HepG2 (cell line): ENCODE measurements around the gene HIPK2.
A peak's percentile ranks its signal among the peaks of the same experiment; 100 is the strongest.

Experiments used
- ASH2L ChIP-seq: fragments of 300-600, 200-600 bp; sonication (generic); IDR thresholded peaks from 2 replicates; pipeline ENCODE4 v1.7.0; 2017; ENCODE audit warnings: low read depth, mild to moderate bottlenecking, moderate library complexity, mixed read lengths, low read length; ENCODE audit not compliant: insufficient read length
- MYNN ChIP-seq: sonication (generic); formaldehyde crosslinking; IDR thresholded peaks from 2 replicates; pipeline ENCODE4 v1.4.0; 2020; ENCODE audit warnings: mild to moderate bottlenecking, low read depth, missing genetic modification reagents
- SMAD3 ChIP-seq: sonication (generic); formaldehyde crosslinking; IDR thresholded peaks from 2 replicates; pipeline ENCODE4 v1.4.0; 2020; ENCODE audit warnings: missing genetic modification reagents
- ZKSCAN8 ChIP-seq: IDR thresholded peaks from 2 replicates; pipeline ENCODE4 v1.6.1; 2016; ENCODE audit warnings: borderline replicate concordance, missing genetic modification reagents, missing compliant biosample characterization
- TF ChIP-seq, protein P1 (sequence below): conservative IDR thresholded peaks from 2 replicates; pipeline ENCODE4 v1.6.1; 2018; ENCODE audit warnings: missing genetic modification reagents
- TF ChIP-seq, protein P2 (sequence below): sonication (generic); formaldehyde crosslinking; IDR thresholded peaks from 2 replicates; pipeline ENCODE4 v1.5.0; 2020; ENCODE audit warnings: mild to moderate bottlenecking, missing genetic modification reagents, moderate library complexity
- TF ChIP-seq, protein P3 (sequence below): sonication (generic); formaldehyde crosslinking; conservative IDR thresholded peaks from 2 replicates; pipeline ENCODE4 v1.4.0; 2020; ENCODE audit warnings: missing genetic modification reagents
- TF ChIP-seq, protein P4 (sequence below): sonication (generic); formaldehyde crosslinking; IDR thresholded peaks from 2 replicates; pipeline ENCODE4 v1.4.0; 2020; ENCODE audit warnings: missing genetic modification reagents
- TF ChIP-seq, protein P5 (sequence below), 2 experiments: sonication (generic) in 1 of 2; formaldehyde crosslinking in 1 of 2; IDR thresholded peaks; 2 replicates each; pipeline versions ENCODE4 v1.4.0 to v1.6.1; 2018 to 2020; ENCODE audit warnings: missing genetic modification reagents in 2 of 2, borderline replicate concordance in 1 of 2, low read depth in 1 of 2, mild to moderate bottlenecking in 1 of 2, missing biosample characterization in 1 of 2
- TF ChIP-seq, protein P6 (sequence below): sonication (generic); formaldehyde crosslinking; conservative IDR thresholded peaks from 2 replicates; pipeline ENCODE4 v1.4.0; 2020; ENCODE audit warnings: mild to moderate bottlenecking, missing genetic modification reagents, moderate library complexity
- TF ChIP-seq, protein P7 (sequence below): sonication (generic); formaldehyde crosslinking; IDR thresholded peaks from 2 replicates; pipeline ENCODE4 v1.5.1; 2020; ENCODE audit warnings: mild to moderate bottlenecking, moderate library complexity, missing genetic modification reagents

DNA sequence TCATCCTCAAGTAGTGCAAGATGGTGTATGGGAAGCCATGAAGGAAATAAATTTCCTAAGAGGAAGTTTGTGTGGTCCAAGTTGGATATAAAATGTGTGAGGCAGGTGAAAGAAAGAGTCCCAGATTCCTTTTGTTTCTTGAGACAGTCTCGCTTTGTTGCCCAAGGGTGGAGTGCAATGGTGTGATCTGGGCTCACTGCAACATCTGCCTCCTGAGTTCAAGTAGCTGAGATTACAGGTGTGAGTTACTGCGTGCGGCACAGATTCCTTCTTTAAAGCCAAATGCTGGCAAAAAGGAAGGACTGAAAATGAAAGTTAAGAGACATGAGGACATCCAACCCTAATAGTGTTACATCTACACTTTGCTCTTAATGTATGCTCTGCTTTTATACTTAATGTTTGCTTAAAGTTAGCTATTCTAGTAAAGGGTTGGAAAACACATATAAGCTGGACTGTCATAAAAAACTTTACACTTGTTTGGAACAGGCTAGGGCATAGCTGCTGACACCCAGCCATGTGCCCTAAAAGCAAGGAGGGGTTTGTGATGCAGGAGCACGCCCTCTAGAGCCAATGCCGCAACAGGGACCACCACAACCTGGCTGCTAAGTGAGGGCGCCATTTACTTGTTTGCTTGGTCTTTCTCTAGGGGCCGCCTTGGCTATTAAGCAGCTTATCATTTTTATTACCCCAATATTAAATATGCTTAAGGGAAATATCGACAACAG, 219.8 kb downstream of the HIPK2 start:
- TF ChIP-seq, protein P1, sequence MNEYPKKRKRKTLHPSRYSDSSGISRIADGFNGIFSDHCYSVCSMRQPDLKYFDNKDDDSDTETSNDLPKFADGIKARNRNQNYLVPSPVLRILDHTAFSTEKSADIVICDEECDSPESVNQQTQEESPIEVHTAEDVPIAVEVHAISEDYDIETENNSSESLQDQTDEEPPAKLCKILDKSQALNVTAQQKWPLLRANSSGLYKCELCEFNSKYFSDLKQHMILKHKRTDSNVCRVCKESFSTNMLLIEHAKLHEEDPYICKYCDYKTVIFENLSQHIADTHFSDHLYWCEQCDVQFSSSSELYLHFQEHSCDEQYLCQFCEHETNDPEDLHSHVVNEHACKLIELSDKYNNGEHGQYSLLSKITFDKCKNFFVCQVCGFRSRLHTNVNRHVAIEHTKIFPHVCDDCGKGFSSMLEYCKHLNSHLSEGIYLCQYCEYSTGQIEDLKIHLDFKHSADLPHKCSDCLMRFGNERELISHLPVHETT: no peak
- TF ChIP-seq, protein P2, sequence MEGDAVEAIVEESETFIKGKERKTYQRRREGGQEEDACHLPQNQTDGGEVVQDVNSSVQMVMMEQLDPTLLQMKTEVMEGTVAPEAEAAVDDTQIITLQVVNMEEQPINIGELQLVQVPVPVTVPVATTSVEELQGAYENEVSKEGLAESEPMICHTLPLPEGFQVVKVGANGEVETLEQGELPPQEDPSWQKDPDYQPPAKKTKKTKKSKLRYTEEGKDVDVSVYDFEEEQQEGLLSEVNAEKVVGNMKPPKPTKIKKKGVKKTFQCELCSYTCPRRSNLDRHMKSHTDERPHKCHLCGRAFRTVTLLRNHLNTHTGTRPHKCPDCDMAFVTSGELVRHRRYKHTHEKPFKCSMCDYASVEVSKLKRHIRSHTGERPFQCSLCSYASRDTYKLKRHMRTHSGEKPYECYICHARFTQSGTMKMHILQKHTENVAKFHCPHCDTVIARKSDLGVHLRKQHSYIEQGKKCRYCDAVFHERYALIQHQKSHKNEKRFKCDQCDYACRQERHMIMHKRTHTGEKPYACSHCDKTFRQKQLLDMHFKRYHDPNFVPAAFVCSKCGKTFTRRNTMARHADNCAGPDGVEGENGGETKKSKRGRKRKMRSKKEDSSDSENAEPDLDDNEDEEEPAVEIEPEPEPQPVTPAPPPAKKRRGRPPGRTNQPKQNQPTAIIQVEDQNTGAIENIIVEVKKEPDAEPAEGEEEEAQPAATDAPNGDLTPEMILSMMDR (CRISPR knock-in tag): peak; percentile 44
- TF ChIP-seq, protein P3, sequence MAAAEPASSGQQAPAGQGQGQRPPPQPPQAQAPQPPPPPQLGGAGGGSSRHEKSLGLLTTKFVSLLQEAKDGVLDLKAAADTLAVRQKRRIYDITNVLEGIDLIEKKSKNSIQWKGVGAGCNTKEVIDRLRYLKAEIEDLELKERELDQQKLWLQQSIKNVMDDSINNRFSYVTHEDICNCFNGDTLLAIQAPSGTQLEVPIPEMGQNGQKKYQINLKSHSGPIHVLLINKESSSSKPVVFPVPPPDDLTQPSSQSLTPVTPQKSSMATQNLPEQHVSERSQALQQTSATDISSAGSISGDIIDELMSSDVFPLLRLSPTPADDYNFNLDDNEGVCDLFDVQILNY: no peak
- TF ChIP-seq, protein P4, sequence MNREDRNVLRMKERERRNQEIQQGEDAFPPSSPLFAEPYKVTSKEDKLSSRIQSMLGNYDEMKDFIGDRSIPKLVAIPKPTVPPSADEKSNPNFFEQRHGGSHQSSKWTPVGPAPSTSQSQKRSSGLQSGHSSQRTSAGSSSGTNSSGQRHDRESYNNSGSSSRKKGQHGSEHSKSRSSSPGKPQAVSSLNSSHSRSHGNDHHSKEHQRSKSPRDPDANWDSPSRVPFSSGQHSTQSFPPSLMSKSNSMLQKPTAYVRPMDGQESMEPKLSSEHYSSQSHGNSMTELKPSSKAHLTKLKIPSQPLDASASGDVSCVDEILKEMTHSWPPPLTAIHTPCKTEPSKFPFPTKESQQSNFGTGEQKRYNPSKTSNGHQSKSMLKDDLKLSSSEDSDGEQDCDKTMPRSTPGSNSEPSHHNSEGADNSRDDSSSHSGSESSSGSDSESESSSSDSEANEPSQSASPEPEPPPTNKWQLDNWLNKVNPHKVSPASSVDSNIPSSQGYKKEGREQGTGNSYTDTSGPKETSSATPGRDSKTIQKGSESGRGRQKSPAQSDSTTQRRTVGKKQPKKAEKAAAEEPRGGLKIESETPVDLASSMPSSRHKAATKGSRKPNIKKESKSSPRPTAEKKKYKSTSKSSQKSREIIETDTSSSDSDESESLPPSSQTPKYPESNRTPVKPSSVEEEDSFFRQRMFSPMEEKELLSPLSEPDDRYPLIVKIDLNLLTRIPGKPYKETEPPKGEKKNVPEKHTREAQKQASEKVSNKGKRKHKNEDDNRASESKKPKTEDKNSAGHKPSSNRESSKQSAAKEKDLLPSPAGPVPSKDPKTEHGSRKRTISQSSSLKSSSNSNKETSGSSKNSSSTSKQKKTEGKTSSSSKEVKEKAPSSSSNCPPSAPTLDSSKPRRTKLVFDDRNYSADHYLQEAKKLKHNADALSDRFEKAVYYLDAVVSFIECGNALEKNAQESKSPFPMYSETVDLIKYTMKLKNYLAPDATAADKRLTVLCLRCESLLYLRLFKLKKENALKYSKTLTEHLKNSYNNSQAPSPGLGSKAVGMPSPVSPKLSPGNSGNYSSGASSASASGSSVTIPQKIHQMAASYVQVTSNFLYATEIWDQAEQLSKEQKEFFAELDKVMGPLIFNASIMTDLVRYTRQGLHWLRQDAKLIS: no peak
- TF ChIP-seq, protein P5, sequence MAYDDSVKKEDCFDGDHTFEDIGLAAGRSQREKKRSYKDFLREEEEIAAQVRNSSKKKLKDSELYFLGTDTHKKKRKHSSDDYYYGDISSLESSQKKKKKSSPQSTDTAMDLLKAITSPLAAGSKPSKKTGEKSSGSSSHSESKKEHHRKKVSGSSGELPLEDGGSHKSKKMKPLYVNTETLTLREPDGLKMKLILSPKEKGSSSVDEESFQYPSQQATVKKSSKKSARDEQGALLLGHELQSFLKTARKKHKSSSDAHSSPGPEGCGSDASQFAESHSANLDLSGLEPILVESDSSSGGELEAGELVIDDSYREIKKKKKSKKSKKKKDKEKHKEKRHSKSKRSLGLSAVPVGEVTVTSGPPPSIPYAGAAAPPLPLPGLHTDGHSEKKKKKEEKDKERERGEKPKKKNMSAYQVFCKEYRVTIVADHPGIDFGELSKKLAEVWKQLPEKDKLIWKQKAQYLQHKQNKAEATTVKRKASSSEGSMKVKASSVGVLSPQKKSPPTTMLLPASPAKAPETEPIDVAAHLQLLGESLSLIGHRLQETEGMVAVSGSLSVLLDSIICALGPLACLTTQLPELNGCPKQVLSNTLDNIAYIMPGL (CRISPR knock-in tag; IDR thresholded peaks at IDR 0.05; ENCODE audit: borderline replicate concordance in 1 of 2, low read depth in 1 of 2): no peak
- no peak for TF ChIP-seq MYNN (CRISPR knock-in tag)
- TF ChIP-seq ZKSCAN8 (CRISPR knock-in tag): no peak
- no peak for TF ChIP-seq SMAD3 (CRISPR knock-in tag)
- TF ChIP-seq, protein P6, sequence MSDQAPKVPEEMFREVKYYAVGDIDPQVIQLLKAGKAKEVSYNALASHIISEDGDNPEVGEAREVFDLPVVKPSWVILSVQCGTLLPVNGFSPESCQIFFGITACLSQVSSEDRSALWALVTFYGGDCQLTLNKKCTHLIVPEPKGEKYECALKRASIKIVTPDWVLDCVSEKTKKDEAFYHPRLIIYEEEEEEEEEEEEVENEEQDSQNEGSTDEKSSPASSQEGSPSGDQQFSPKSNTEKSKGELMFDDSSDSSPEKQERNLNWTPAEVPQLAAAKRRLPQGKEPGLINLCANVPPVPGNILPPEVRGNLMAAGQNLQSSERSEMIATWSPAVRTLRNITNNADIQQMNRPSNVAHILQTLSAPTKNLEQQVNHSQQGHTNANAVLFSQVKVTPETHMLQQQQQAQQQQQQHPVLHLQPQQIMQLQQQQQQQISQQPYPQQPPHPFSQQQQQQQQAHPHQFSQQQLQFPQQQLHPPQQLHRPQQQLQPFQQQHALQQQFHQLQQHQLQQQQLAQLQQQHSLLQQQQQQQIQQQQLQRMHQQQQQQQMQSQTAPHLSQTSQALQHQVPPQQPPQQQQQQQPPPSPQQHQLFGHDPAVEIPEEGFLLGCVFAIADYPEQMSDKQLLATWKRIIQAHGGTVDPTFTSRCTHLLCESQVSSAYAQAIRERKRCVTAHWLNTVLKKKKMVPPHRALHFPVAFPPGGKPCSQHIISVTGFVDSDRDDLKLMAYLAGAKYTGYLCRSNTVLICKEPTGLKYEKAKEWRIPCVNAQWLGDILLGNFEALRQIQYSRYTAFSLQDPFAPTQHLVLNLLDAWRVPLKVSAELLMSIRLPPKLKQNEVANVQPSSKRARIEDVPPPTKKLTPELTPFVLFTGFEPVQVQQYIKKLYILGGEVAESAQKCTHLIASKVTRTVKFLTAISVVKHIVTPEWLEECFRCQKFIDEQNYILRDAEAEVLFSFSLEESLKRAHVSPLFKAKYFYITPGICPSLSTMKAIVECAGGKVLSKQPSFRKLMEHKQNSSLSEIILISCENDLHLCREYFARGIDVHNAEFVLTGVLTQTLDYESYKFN (CRISPR knock-in tag): no peak
- TF ChIP-seq, protein P7, sequence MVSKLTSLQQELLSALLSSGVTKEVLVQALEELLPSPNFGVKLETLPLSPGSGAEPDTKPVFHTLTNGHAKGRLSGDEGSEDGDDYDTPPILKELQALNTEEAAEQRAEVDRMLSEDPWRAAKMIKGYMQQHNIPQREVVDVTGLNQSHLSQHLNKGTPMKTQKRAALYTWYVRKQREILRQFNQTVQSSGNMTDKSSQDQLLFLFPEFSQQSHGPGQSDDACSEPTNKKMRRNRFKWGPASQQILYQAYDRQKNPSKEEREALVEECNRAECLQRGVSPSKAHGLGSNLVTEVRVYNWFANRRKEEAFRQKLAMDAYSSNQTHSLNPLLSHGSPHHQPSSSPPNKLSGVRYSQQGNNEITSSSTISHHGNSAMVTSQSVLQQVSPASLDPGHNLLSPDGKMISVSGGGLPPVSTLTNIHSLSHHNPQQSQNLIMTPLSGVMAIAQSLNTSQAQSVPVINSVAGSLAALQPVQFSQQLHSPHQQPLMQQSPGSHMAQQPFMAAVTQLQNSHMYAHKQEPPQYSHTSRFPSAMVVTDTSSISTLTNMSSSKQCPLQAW (CRISPR knock-in tag): no peak
- no peak for TF ChIP-seq ASH2L
